Astrocyte (in vitro differentiated cells and primary cell): ENCODE data around the gene REEP1. TPM values are rescaled to one million over a fixed set of nuclear protein-coding genes. Genes with fewer than 3 reads are reported as not detected.
"Not testable (repeated sequence)": the region's sequence is repeated elsewhere in the genome, so short reads cannot be mapped to it uniquely, and the experiment has no call there.

ENCODE experiments used
- DNase-seq: peaks from one replicate; pipeline ENCODE4 v3.0.0-alpha.2; 2010; ENCODE audit warnings: low read depth
- FAIRE-seq: peaks from 2 replicates; lab custom pipeline; 2011; peaks lifted over from hg19 to GRCh38; lab: Jason Lieb, UNC
- H2AFZ ChIP-seq: 2 replicates; pipeline ENCODE4 v1.6.0; 2012; ENCODE audit warnings: low read depth, low read length, inconsistent platforms
- H3K27ac ChIP-seq: 2 replicates; pipeline ENCODE4 v1.5.1; 2011; ENCODE audit warnings: low read depth, low read length, inconsistent platforms
- H3K27me3 ChIP-seq: 2 replicates; pipeline ENCODE4 v1.6.0; 2011; ENCODE audit warnings: low read length, inconsistent platforms; ENCODE audit not compliant: insufficient read depth
- H3K36me3 ChIP-seq: 2 replicates; pipeline ENCODE4 v1.5.1; 2011; ENCODE audit warnings: low read length, inconsistent platforms; ENCODE audit not compliant: insufficient read depth
- H3K4me1 ChIP-seq: 2 replicates; pipeline ENCODE4 v1.5.1; 2011; ENCODE audit warnings: low read length, inconsistent platforms; ENCODE audit not compliant: insufficient read depth
- H3K4me2 ChIP-seq: 2 replicates; pipeline ENCODE4 v1.6.0; 2012; ENCODE audit warnings: low read length, inconsistent platforms
- H3K4me3 ChIP-seq: 2 replicates; pipeline ENCODE4 v1.5.1; 2011; ENCODE audit warnings: low read depth, mild to moderate bottlenecking, low read length, inconsistent platforms; ENCODE audit not compliant: insufficient read depth
- H3K79me2 ChIP-seq: 2 replicates; pipeline ENCODE4 v1.6.0; 2012; ENCODE audit warnings: mild to moderate bottlenecking, low read length, inconsistent platforms; ENCODE audit not compliant: insufficient read depth
- H3K9ac ChIP-seq: 2 replicates; pipeline ENCODE4 v1.6.0; 2012; ENCODE audit warnings: mild to moderate bottlenecking, low read length, inconsistent platforms
- H3K9me3 ChIP-seq: 2 replicates; pipeline ENCODE4 v1.5.1; 2012; ENCODE audit warnings: low read depth, mild to moderate bottlenecking, low read length, inconsistent platforms; ENCODE audit not compliant: insufficient read depth
- H4K20me1 ChIP-seq: 2 replicates; pipeline ENCODE4 v1.6.0; 2012; ENCODE audit warnings: low read length, inconsistent platforms; ENCODE audit not compliant: insufficient read depth
- H3K27ac Mint-ChIP-seq: one replicate; pipeline ENCODE4 v1.8.0; 2021; ENCODE audit warnings: mild to moderate bottlenecking, mixed read lengths; ENCODE audit not compliant: unreplicated experiment
- H3K27me3 Mint-ChIP-seq: one replicate; pipeline ENCODE4 v1.8.0; 2021; ENCODE audit warnings: low read depth, mixed read lengths; ENCODE audit not compliant: unreplicated experiment
- H3K36me3 Mint-ChIP-seq: one replicate; pipeline ENCODE4 v1.8.0; 2021; ENCODE audit warnings: low read depth, mixed read lengths; ENCODE audit not compliant: unreplicated experiment
- H3K4me1 Mint-ChIP-seq: one replicate; pipeline ENCODE4 v1.8.0; 2021; ENCODE audit warnings: low read depth, mixed read lengths; ENCODE audit not compliant: unreplicated experiment
- H3K4me3 Mint-ChIP-seq: one replicate; pipeline ENCODE4 v1.8.0; 2021; ENCODE audit warnings: mild to moderate bottlenecking, moderate library complexity, mixed read lengths; ENCODE audit not compliant: unreplicated experiment
- H3K9me3 Mint-ChIP-seq: one replicate; pipeline ENCODE4 v1.8.0; 2021; ENCODE audit warnings: mild to moderate bottlenecking, mixed read lengths; ENCODE audit not compliant: unreplicated experiment
- EZH2 ChIP-seq: IDR thresholded peaks from 2 replicates; pipeline ENCODE4 v1.6.1; 2012; ENCODE audit warnings: mild to moderate bottlenecking, low read length, inconsistent platforms; ENCODE audit not compliant: insufficient read depth
- total RNA-seq: library from RNA; stranded (reverse); gene quantifications from 2 replicates; pipeline ENCODE4 v1.2.1, GENCODE V29; 2021
- TF ChIP-seq, protein P1 (sequence below): IDR thresholded peaks from 2 replicates; pipeline ENCODE4 v1.5.1; 2011; ENCODE audit warnings: low read depth, mild to moderate bottlenecking, inconsistent platforms, low read length, moderate library complexity; ENCODE audit not compliant: insufficient read depth

Gene REEP1
- total RNA-seq, 1 donor from 2014 or later: 0.61 TPM

DNA sequence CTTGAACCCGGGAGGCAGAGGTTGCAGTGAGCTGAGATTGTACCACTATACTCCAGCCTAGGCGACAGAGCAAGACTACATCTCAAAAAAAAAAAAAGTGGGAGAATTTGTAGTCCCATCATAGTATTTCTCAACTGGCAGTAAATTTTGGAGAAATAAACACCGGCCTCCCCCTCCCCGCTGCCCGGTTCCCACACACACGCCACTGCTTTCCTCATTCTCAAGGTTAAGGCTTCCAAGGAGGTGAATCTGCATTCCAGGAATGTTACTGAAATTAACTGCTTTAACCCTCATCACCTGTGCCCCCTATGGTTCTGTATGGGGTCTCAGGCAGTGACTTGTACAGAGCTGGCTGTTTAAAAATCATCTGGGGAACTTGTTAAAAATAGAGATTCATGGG, 88.2 kb downstream of the REEP1 start:
- H3K9me3 Mint-ChIP-seq: no peaks in the 10 kb centered on the region
- no peak for FAIRE-seq

DNA sequence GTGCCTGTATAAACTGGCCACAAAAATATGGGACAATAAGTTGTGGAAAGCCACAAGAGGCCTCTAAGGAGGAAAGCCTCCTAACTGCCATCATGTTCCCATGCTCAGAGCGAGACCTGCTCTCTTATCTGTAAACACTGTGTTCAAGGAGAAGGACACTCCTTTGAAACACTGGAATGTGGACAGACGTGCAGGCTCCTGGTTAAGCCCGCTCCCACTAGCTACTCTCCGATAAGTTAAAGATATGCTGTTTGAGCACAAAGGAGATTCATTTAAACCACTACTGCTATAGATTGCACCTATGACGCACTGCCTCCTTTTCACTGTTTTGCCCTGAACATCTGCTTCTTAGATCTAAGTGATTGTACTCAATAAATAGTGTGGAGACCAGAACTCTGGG, 92.2 kb downstream of the REEP1 start:
- not testable (repeated sequence) for H3K4me3 Mint-ChIP-seq, H4K20me1 ChIP-seq, H3K4me1 ChIP-seq, H3K36me3 ChIP-seq, FAIRE-seq, H3K9ac ChIP-seq, DNase-seq, H3K9me3 Mint-ChIP-seq, H3K4me1 Mint-ChIP-seq, H3K27ac Mint-ChIP-seq, H2AFZ ChIP-seq, H3K9me3 ChIP-seq, H3K79me2 ChIP-seq, H3K27me3 ChIP-seq, H3K4me3 ChIP-seq, H3K27ac ChIP-seq, H3K36me3 Mint-ChIP-seq, H3K4me2 ChIP-seq
- peaks cover 35% of the 10 kb centered on the region for H3K27me3 Mint-ChIP-seq

More for the DNA sequence above, 88.2 kb downstream of the REEP1 start:
- no peak for DNase-seq
- Mint-ChIP-seq H3K27me3 (peaks cover 12% of the 10 kb centered on the region), H3K36me3 (no peaks in the 10 kb centered on the region), H3K4me3 (no peak overlapping the region), H3K4me1 (peaks cover 4% of the 10 kb centered on the region), H3K27ac (no peak overlapping the region)
- TF ChIP-seq, protein P1, sequence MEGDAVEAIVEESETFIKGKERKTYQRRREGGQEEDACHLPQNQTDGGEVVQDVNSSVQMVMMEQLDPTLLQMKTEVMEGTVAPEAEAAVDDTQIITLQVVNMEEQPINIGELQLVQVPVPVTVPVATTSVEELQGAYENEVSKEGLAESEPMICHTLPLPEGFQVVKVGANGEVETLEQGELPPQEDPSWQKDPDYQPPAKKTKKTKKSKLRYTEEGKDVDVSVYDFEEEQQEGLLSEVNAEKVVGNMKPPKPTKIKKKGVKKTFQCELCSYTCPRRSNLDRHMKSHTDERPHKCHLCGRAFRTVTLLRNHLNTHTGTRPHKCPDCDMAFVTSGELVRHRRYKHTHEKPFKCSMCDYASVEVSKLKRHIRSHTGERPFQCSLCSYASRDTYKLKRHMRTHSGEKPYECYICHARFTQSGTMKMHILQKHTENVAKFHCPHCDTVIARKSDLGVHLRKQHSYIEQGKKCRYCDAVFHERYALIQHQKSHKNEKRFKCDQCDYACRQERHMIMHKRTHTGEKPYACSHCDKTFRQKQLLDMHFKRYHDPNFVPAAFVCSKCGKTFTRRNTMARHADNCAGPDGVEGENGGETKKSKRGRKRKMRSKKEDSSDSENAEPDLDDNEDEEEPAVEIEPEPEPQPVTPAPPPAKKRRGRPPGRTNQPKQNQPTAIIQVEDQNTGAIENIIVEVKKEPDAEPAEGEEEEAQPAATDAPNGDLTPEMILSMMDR: no peak
- TF ChIP-seq EZH2: no peak
- Histone ChIP-seq H3K4me3 (no peak overlapping the region), H3K27me3 (peaks cover 3% of the 10 kb centered on the region), H3K4me1 (peaks cover 5% of the 10 kb centered on the region), H3K9me3 (no peaks in the 10 kb centered on the region), H3K36me3 (no peaks in the 10 kb centered on the region), H3K79me2 (no peaks in the 10 kb centered on the region), H3K27ac (no peak overlapping the region), H2AFZ (no peak overlapping the region), H3K4me2 (peak overlapping the region; percentile 35), H3K9ac (no peak overlapping the region), H4K20me1 (no peaks in the 10 kb centered on the region)

DNA sequence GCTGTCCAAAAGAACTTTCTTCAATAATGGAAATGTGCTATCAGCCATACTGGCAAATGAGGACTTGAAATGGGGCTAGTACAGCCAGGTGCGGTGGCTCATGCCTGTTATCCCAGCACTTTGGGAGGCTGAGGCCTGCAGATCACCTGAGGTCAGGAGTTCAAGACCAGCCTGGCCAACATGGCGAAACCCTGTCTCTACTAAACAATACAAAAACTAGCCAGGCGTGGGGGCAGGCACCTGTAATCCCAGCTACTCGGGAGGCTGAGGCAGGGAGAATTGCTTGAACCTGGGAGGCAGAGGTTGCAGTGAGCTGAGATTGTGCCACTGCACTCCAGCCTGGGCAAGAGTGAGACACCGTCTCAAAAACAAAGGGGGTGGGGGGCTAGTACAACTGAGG, 92.6 kb downstream of the REEP1 start:
- not testable (repeated sequence) for H3K27ac ChIP-seq, H3K4me3 ChIP-seq, H3K4me1 Mint-ChIP-seq, H3K27me3 ChIP-seq, H3K36me3 ChIP-seq, H3K4me2 ChIP-seq, H3K4me1 ChIP-seq, FAIRE-seq, H2AFZ ChIP-seq, H3K4me3 Mint-ChIP-seq, H3K27ac Mint-ChIP-seq, H3K9me3 ChIP-seq, DNase-seq, H3K9ac ChIP-seq, H3K9me3 Mint-ChIP-seq, H4K20me1 ChIP-seq, H3K36me3 Mint-ChIP-seq, H3K79me2 ChIP-seq
- peaks cover 36% of the 10 kb centered on the region for H3K27me3 Mint-ChIP-seq
